DOHH2 (cell line): Measurements from ENCODE around the gene GUCA1C.

Experiments
- EZH2phosphoT487 ChIP-seq: fragments of 200-600 bp; sonication (generic); IDR thresholded peaks from 2 replicates; pipeline ENCODE4 v1.6.1; 2017; ENCODE audit warnings: borderline replicate concordance, mild to moderate bottlenecking, antibody characterized with exemption, low read length, moderate library complexity, mixed read lengths
- TF ChIP-seq, protein P1 (sequence below): fragments of 200-600 bp; sonication (generic); IDR thresholded peaks from one replicate; pipeline ENCODE4 v1.5.1; 2014; ENCODE audit warnings: antibody characterized with exemption, mild to moderate bottlenecking, low read depth, low read length; ENCODE audit not compliant: poor library complexity, severe bottlenecking

DNA sequence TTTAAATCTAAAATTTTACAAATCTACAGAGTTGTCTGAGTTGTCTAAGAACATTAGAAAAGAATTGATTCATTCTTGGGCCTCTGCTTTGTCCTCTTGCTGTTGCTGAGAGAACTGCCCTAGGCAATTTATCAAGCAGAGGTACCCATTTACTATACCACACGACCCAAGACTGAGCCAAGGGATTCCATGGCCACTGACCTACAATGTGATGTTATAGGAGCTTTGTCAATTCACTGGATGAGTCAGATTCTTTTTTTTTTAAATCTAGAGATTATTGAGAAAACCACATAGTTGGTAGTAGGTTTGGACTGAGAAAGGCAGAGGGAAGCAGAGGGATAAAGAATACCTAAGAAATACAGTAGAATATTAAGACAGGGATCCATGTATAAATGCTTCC, 75.8 kb downstream of the GUCA1C start:
- TF ChIP-seq, protein P1, sequence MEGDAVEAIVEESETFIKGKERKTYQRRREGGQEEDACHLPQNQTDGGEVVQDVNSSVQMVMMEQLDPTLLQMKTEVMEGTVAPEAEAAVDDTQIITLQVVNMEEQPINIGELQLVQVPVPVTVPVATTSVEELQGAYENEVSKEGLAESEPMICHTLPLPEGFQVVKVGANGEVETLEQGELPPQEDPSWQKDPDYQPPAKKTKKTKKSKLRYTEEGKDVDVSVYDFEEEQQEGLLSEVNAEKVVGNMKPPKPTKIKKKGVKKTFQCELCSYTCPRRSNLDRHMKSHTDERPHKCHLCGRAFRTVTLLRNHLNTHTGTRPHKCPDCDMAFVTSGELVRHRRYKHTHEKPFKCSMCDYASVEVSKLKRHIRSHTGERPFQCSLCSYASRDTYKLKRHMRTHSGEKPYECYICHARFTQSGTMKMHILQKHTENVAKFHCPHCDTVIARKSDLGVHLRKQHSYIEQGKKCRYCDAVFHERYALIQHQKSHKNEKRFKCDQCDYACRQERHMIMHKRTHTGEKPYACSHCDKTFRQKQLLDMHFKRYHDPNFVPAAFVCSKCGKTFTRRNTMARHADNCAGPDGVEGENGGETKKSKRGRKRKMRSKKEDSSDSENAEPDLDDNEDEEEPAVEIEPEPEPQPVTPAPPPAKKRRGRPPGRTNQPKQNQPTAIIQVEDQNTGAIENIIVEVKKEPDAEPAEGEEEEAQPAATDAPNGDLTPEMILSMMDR = no peak
- TF ChIP-seq EZH2phosphoT487 = no peak
